Parathyroid adenoma (tissue), 2 donors: ENCODE results near the gene PI4K2B.
"Not testable (repeated sequence)": the region's sequence is repeated elsewhere in the genome, so short reads cannot be mapped to it uniquely, and the experiment has no call there.

ENCODE experiments used
- H2AFZ ChIP-seq: fragments of 300-600 bp; sonication (generic); one replicate; pipeline ENCODE4 v1.7.0; 2017; ENCODE audit warnings: antibody characterized with exemption, mild to moderate bottlenecking
- H3K27ac ChIP-seq: fragments of 300-600 bp; sonication (generic); one replicate; pipeline ENCODE4 v1.7.0; 2017
- H3K27me3 ChIP-seq: fragments of 300-600 bp; sonication (generic); one replicate; pipeline ENCODE4 v1.7.0; 2017; ENCODE audit warnings: low read length; ENCODE audit not compliant: control insufficient read depth, insufficient read depth
- H3K36me3 ChIP-seq: fragments of 300-600 bp; sonication (generic); one replicate; pipeline ENCODE4 v1.7.0; 2017; ENCODE audit warnings: low read length; ENCODE audit not compliant: control insufficient read depth, insufficient read depth
- H3K4me1 ChIP-seq: fragments of 300-600 bp; sonication (generic); one replicate; pipeline ENCODE4 v1.7.0; 2017; ENCODE audit warnings: control low read depth
- H3K4me2 ChIP-seq: fragments of 300-600 bp; sonication (generic); one replicate; pipeline ENCODE4 v1.7.0; 2017; ENCODE audit warnings: low read length
- H3K4me3 ChIP-seq: fragments of 300-600 bp; sonication (generic); one replicate; pipeline ENCODE4 v1.7.0; 2017; ENCODE audit warnings: low read depth, low read length
- H3K79me2 ChIP-seq: fragments of 300-600 bp; sonication (generic); one replicate; pipeline ENCODE4 v1.7.0; 2017; ENCODE audit warnings: control low read depth
- H3K9ac ChIP-seq: fragments of 300-600 bp; sonication (generic); one replicate; pipeline ENCODE4 v1.7.0; 2017; ENCODE audit warnings: mild to moderate bottlenecking
- H3K9me3 ChIP-seq: fragments of 300-600 bp; sonication (generic); one replicate; pipeline ENCODE4 v1.7.0; 2017; ENCODE audit warnings: low read length; ENCODE audit not compliant: control insufficient read depth
- TF ChIP-seq, protein P1 (sequence below): fragments of 300-600 bp; sonication (generic); IDR thresholded peaks from one replicate; pipeline ENCODE4 v1.7.0; 2017; ENCODE audit warnings: antibody characterized with exemption, mild to moderate bottlenecking
- donor health status: primary hyperparathyroidism.

The PI4K2B gene

DNA sequence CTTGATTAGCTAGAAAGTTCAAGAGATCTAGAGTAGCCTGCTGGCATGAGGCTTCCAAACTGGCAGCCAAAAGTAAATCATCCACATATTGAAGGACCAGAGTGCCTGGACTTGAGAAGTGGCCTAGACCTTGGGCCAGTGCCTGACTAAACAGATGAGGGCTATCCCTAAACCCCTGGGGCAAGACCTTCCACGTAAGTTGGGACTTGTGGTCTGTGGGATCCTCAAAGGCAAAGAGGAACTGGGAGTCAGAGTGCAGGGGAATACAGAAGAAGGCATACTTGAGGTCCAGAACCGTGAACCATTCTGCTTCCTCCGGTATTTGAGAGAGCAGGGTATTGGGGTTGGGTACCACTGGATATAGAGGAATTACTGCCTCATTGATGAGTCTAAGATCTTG is 8.4 kb downstream of the PI4K2B start:
- not testable (repeated sequence) for H3K79me2 ChIP-seq, H3K4me3 ChIP-seq, H2AFZ ChIP-seq, H3K9me3 ChIP-seq, H3K4me1 ChIP-seq, H3K4me2 ChIP-seq, H3K27ac ChIP-seq, H3K36me3 ChIP-seq, H3K9ac ChIP-seq, H3K27me3 ChIP-seq

DNA sequence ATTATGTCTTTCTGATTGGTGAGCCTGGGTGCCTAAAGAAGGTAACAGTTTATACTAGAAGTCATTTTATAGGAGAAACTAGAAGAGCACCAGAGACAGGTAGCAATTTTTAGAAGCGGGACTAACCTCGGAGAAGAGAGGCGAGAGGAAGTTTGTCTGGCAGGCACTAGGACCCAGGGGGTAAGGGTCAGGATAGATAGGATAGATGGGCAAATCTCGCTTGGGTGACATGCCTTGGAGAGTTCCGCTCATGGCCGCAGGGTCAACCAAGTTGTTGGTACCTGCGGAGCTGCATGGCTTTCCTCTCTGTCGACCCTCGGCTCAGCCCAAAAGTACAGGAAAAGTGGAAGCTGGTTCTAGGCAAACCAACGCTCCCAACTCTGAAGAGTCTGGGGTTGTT is 11.3 kb downstream of the PI4K2B start:
- Histone ChIP-seq H3K79me2 (no peaks in the 10 kb centered on the region), H3K36me3 (no peaks in the 10 kb centered on the region), H2AFZ (no peak overlapping the region), H3K4me2 (no peak overlapping the region), H3K27me3 (no peaks in the 10 kb centered on the region), H3K9me3 (no peaks in the 10 kb centered on the region), H3K4me1 (no peaks in the 10 kb centered on the region), H3K4me3 (no peak overlapping the region), H3K27ac (no peak overlapping the region), H3K9ac (no peak overlapping the region)
- TF ChIP-seq, protein P1, sequence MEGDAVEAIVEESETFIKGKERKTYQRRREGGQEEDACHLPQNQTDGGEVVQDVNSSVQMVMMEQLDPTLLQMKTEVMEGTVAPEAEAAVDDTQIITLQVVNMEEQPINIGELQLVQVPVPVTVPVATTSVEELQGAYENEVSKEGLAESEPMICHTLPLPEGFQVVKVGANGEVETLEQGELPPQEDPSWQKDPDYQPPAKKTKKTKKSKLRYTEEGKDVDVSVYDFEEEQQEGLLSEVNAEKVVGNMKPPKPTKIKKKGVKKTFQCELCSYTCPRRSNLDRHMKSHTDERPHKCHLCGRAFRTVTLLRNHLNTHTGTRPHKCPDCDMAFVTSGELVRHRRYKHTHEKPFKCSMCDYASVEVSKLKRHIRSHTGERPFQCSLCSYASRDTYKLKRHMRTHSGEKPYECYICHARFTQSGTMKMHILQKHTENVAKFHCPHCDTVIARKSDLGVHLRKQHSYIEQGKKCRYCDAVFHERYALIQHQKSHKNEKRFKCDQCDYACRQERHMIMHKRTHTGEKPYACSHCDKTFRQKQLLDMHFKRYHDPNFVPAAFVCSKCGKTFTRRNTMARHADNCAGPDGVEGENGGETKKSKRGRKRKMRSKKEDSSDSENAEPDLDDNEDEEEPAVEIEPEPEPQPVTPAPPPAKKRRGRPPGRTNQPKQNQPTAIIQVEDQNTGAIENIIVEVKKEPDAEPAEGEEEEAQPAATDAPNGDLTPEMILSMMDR = no peak

DNA sequence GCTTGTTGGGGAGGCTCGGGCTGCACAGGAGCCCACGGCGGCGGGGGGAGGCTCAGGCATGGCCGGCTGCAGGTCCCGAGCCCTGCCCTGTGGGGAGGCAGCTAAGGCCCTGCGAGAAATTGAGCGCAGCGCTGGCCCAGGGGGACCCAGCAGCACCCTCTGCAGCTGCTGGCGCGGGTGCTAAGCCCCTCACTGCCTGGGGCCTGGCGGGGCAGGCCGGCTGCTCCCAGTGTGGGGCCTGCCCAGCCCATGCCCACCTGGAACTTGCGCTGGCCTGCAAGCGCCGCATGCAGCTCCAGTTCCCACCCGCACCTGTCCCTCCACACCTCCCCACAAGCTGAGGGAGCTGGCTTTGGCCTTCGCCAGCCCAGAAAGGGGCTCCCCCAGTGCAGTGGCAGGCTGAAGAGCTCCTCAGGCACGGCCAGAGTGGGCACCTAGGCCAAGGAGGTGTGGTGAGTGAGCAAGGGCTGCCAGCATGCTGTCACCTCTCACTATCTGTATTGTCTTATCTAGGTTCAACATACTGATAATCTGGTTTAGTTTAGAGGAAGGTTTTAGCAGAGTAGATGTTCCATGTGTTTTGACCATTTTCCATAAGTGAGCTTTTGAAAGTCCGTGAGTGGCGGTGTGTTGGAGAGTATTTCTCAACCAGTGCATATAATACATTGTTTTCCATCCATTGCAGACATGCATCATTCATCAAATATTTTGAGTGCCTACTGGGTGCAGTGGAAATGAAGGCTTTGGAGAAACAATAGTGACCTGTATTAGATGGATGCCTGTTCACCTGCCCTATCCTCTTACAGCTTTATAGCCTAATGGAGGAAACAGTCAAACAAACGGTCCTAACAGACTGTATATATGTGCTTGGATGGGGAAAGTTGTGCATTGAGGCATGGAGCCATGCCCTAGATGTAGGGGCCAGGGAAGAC is 13.1 kb downstream of the PI4K2B start:
- Histone ChIP-seq H3K27me3 (no peaks in the 10 kb centered on the region), H3K36me3 (no peaks in the 10 kb centered on the region), H3K4me1 (no peaks in the 10 kb centered on the region), H3K9me3 (no peaks in the 10 kb centered on the region), H3K4me2 (no peak overlapping the region), H3K79me2 (no peaks in the 10 kb centered on the region), H3K9ac (no peak overlapping the region), H2AFZ (no peak overlapping the region), H3K4me3 (no peak overlapping the region), H3K27ac (no peak overlapping the region)
- TF ChIP-seq, protein P1 = no peak

DNA sequence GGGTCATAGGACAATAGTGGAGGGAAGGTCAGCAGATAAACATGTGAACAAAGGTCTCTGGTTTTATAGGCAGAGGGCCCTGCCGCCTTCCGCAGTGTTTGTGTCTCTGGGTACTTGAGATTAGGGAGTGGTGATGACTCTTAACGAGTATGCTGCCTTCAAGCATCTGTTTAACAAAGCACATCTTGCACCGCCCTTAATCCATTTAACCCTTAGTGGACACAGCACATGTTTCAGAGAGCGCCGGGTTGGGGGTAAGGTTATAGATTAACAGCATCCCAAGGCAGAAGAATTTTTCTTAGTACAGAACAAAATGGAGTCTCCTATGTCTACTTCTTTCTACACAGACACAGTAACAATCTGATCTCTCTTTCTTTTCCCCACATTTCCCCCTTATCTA is 15.0 kb downstream of the PI4K2B start:
- not testable (repeated sequence) for H3K4me2 ChIP-seq, H3K9ac ChIP-seq, H3K4me3 ChIP-seq, H3K36me3 ChIP-seq, H3K27ac ChIP-seq, H3K4me1 ChIP-seq, H3K79me2 ChIP-seq, H3K27me3 ChIP-seq, H2AFZ ChIP-seq, H3K9me3 ChIP-seq

DNA sequence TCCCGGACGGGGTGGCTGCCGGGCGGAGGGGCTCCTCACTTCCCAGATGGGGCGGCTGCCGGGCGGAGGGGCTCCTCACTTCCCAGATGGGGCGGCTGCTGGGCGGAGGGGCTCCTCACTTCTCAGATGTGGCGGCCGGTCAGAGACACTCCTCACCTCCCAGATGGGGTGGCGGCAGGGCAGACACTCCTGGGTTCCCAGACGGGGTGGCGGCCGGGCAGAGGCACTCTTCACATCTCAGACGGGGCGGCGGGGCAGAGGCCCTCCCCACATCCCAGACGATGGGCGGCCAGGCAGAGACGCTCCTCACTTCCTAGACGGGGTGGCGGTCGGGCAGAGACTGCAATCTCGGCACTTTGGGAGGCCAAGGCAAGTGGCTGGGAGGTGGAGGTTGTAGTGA is 15.7 kb downstream of the PI4K2B start:
- H3K4me2 ChIP-seq, H3K9me3 ChIP-seq, H2AFZ ChIP-seq, H3K4me1 ChIP-seq, H3K36me3 ChIP-seq, H3K79me2 ChIP-seq, H3K27me3 ChIP-seq, H3K4me3 ChIP-seq, H3K9ac ChIP-seq, H3K27ac ChIP-seq: not testable (repeated sequence)

DNA sequence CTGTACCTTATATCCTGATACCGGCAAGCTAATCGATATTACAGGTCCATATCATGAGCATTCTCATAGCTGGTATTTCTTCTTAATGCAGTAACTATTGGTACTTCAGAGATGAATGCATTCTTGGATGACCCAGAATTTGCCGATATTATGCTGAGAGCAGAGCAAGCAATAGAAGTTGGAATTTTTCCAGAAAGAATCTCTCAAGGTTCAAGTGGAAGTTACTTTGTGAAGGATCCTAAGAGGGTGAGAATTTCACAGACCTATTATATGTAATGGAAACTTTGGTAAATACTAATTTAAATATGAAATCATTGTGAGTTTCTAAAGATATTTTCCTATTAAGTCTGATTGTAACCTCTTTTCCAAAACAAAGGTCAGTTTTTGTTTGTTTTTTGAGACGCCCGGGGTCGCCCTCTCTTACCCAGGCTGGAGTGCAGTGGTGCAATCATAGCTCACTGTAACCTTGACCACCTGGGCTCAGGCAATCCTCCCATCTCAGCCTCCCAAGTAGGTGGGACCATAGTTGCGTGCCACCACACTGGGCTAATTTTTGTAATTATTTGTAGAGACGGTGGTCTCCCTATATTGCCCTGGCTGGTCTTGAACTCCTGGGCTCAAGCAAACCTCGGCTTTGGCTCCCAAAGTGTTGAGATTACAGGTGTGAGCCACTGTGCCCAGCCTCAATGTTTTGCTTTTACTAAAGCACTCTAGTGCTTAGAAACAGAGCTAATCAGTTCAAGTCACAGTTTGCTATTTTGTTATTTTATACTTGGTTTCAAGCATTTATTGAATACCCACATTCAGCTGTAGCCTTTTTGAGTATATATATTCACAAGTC is 18.6 kb downstream of the PI4K2B start:
- no peaks in the 10 kb centered on the region for H3K27me3 ChIP-seq
- TF ChIP-seq, protein P1 = no peak
- H3K79me2 ChIP-seq = no peaks in the 10 kb centered on the region
- peak overlapping the region; percentile 9 for H3K4me2 ChIP-seq
- no peak overlapping the region for H3K9ac ChIP-seq
- H3K9me3 ChIP-seq = no peaks in the 10 kb centered on the region
- no peak overlapping the region for H3K27ac ChIP-seq
- H3K36me3 ChIP-seq = no peaks in the 10 kb centered on the region
- no peak overlapping the region for H2AFZ ChIP-seq
- H3K4me1 ChIP-seq = no peaks in the 10 kb centered on the region
- no peak overlapping the region for H3K4me3 ChIP-seq
